MV-4-11 (cell line): ENCODE measurements around the gene TMEM91.
A peak's percentile ranks its signal among the peaks of the same experiment; 100 is the strongest.
"Not testable (repeated sequence)": the region's sequence is repeated elsewhere in the genome, so short reads cannot be mapped to it uniquely, and the experiment has no call there.

Experiments used
- DNase-seq: peaks from one replicate; lab custom pipeline; 2025; lab: John Stamatoyannopoulos, UW

Gene TMEM91

GRCh38 chr19:41376241-41376997 is at the start of gene TMEM91:
TSS of gene TMEM91 (plus strand) at chr19:41376533. CDS start at chr19:41378310, 1,777 bp downstream.
- peak; percentile 50 for DNase-seq

DNA sequence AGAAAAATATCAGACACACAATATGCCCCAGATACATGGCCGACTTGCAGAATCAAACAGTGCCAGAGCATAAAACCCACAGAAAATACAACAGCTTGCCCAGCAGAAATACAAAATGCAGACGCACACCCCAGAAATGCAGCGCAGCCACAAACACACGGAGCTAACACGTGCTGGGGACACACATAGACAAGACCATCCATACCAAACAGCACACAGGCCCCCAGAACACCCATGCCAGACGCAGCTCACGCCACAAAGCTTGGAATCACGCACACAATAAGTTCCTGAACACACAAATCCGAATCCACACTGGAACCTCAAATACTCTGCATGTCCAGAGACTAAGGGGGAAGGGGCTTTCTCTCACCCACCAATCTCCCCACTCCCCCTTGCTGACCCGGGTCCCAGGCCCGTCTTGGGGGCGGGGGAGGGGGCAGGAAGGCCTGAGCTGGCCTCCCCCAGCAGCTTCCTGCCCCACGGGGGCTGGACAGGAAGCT is 49.2 kb upstream of the TMEM91 start:
- DNase-seq: no peak

DNA sequence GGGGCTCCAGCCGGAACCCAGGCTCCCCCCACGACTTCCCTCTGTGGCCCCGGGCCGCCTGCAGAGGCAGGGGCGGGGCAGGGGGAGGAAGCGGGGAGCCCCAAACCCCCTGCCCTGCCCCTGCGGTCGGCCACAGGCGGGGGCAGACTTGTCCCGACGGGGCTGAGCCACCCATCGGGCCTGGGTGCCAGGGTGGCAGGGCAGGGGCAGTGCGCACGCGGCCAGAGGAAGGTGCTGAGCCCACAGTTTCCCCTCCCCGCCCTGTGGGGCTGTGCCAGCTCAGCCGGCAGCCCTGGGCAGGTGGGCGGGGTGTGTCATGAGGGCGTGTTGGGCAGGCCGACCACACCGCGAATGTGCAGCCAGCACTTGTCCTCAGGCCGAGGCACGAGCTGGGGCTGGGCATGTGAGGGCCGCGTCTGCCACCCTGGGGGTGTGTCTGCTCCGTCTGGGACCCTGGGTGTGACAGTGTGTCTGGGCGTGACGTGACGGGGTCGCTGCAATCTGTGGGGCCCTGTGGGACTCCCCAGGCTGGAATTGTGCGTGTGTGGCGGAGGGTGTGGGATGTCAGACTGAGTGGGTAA is 48.7 kb upstream of the TMEM91 start:
- peak; percentile 89 for DNase-seq

DNA sequence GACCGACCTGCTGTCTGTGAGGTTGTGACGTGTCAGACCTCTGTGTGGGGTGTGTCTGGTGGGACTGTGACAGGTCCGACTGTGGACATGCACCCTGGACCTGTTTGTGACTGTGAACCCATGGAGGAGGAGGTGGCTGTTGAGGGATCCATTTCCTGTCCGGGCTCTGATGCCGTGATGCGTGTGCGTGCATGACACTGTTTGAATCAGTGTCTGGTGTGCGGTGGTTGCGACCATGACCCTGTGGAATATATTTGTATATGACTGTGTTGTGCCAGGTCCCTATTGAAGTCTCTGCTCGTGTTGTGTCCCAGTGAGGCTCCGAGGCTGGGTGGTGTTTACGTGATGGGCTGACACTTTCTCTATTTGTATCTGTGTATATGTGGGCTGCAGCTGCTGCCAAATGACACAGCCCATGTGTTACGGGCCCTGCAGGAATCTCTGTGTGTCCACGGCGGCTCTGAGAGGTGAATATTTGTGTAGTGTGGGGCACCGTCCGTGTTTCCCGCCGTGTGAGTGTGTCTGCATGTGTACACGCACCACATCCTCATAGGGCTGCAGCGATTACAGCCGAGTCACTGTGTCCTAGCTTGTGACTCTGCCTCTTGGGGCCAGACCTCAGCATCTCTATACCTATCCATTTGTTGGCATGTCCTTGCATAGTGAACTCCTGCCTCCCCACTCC is 48.0 kb upstream of the TMEM91 start:
- peak; percentile 56 for DNase-seq

DNA sequence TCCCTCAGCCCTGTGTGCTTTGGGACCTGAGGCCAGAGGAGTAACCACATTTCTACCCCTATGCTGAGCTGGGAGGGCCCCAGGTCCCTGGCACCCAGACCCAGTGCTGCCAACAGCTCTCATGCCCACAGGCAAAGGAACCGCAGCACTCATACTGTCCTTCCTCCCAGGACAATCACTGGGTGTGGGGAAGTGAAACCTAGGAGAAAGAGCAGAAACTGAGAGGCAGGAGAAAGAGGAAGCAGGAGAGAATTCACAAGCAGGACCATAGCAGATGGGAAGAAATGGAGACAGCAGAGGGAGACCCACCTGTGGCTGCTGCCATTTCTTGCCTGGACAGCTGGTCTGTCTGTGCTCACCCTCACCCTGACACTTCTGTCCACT is 47.5 kb upstream of the TMEM91 start:
- peak; percentile 99 for DNase-seq

DNA sequence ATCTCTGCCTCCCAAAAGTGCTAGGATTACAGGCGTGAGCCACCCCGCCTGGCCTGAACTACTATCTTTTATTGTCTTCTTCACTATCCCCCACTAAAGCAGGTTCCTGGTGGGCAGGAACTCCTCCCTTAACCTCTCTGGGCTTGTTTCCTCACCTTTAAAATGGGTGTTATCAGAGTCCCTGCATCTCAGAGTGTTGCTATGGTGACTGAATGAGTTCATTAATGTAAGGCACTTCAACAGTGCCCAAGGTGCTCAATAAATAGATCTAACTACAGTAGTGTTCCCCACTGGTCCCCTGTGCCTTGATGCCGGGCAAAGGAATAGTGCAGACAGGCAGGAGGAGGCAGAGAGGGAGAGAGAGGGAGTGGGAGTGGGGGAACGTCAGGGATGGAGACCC is 45.9 kb upstream of the TMEM91 start:
- DNase-seq: no peak

DNA sequence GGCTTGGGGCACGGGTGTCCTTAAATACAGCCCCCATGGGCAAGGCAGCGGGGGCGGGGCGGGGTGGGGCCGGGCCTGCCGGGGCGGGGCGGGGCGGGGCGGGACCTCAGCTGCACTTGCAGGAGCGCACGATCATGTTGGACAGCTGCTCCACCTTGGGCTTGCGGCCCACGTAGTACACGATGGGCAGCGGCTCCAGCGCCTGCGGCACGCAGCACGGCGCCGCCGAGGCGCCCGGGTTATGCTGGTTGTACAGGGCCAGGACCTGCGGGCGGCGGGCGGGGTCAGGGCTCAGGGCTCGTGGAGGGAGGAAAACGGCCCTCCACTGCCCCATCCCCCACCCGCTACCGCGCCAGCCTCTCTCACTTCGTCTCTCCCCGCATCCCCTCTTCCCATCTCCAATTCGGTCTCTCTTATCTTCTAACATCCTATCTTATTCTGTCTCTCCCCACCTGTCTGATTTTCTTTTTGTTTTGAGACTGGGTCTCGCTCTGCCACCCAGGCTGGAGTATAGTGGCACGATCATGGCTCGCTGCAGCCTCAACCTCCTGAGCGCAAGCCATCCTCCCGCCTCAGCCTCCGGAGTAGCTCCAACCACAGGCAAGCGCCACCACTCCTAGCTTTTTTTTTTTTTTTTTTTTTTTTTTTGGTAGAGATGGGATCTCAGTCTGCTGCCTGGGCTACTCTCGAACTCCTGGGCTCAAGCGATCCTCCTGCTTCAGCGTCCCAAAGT is 45.2 kb upstream of the TMEM91 start:
- no peak for DNase-seq

GRCh38 chr19:41332000-41332399 is 44.3 kb upstream of the TMEM91 start:
- no peak for DNase-seq

- no peak for DNase-seq
Observed at GRCh38 chr19:41332468-41332867, 43.9 kb upstream of the TMEM91 start.

GRCh38 chr19:41334793-41335192 is 41.5 kb upstream of the TMEM91 start:
- peak; percentile 92 for DNase-seq

- DNase-seq: no peak
Observed at GRCh38 chr19:41335467-41335866, 40.9 kb upstream of the TMEM91 start.

GRCh38 chr19:41339936-41340335 is 36.4 kb upstream of the TMEM91 start:
- DNase-seq: no peak

GRCh38 chr19:41341669-41342490 is 34.5 kb upstream of the TMEM91 start:
- no peak for DNase-seq

GRCh38 chr19:41344162-41344561 is 32.2 kb upstream of the TMEM91 start:
- DNase-seq: no peak

- not testable (repeated sequence) for DNase-seq
Observed at GRCh38 chr19:41346916-41347315, 29.4 kb upstream of the TMEM91 start.

- DNase-seq: peak; percentile 27
Observed at GRCh38 chr19:41350735-41351338, 25.5 kb upstream of the TMEM91 start.

GRCh38 chr19:41351339-41352245 is 24.7 kb upstream of the TMEM91 start:
- DNase-seq: peak; percentile 79

- DNase-seq: no peak
Observed at GRCh38 chr19:41352279-41352608, 24.1 kb upstream of the TMEM91 start.

DNA sequence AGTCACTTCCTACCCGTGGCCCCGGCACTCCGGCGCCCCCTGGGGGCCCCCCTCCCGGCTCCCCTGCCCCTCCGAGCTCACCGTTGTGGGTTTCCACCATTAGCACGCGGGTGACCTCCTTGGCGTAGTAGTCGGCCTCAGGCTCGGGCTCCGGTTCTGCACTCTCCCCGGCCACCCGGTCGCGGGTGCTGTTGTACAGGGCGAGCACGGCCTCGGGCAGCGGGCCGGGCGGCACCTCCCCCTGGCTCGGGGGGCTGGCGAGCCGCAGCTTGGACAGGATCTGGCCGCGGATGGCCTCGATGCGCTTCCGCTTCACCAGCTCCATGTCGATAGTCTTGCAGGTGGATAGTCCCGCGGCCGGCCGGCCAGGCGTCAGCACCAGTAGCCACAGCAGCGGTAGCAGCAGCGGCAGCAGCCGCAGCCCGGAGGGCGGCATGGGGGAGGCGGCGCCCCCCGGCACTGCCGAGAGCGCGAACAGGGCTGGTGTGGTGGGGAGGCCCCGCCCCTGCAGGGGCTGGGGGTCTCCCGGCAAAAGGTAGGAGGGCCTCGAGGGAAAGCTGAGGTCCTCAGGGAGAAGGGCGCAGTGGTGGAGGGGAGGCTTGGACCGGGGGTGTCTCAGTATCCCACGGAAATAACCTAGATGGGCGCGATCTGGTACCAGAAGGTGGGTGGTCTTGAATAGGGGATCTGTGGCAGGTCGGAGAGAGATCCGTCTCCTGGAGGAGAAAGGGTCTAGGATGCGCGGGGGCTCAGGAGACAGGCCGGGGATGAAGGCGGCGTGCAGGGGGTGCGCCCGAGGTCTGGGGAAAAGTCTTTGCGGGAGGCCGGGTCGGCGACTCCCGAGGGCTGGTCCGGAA is 23.5 kb upstream of the TMEM91 start:
- DNase-seq: peak; percentile 65
